GM23338 (cell line): ENCODE results near the gene DHX30. TPM values are rescaled to one million over a fixed set of nuclear protein-coding genes. Genes with fewer than 3 reads are reported as not detected.

ENCODE experiments used
- ATAC-seq: fragments of 200-7000 bp; cut with Tn5 transposase; 3 replicates; pipeline ENCODE4 v1.9.1; 2020
- DNase-seq: peaks from one replicate; pipeline ENCODE4 v3.0.0-alpha.2; 2015; ENCODE audit warnings: low spot score
- H2AFZ ChIP-seq: fragments of 200-600 bp; sonication (generic); 2 replicates; pipeline ENCODE4 v1.8.0; 2016; ENCODE audit warnings: antibody characterized with exemption, mild to moderate bottlenecking, moderate library complexity
- H3F3A ChIP-seq: fragments of 200-600 bp; sonication (generic); replicated peaks from 2 replicates; pipeline ENCODE4 v1.8.0; 2017; ENCODE audit warnings: antibody characterized with exemption, mixed run types, low read depth
- H3K27ac ChIP-seq: fragments of 200-600 bp; sonication (generic); 2 replicates; pipeline ENCODE4 v1.6.1; 2016; ENCODE audit warnings: low read depth
- H3K27me3 ChIP-seq: fragments of 200-600 bp; sonication (generic); 2 replicates; pipeline ENCODE4 v1.8.0; 2016; ENCODE audit warnings: mild to moderate bottlenecking, mixed run types, moderate library complexity; ENCODE audit not compliant: insufficient read depth
- H3K36me3 ChIP-seq: fragments of 200-600 bp; sonication (generic); 2 replicates; pipeline ENCODE4 v1.8.0; 2016; ENCODE audit warnings: mild to moderate bottlenecking; ENCODE audit not compliant: insufficient read depth
- H3K4me1 ChIP-seq: fragments of 200-600 bp; sonication (generic); 2 replicates; pipeline ENCODE4 v1.8.0; 2016; ENCODE audit warnings: mild to moderate bottlenecking, moderate library complexity; ENCODE audit not compliant: insufficient read depth
- H3K4me2 ChIP-seq: fragments of 200-600 bp; sonication (generic); 2 replicates; pipeline ENCODE4 v1.7.1; 2017; ENCODE audit warnings: mixed run types
- H3K4me3 ChIP-seq: fragments of 200-600 bp; sonication (generic); 2 replicates; pipeline ENCODE4 v1.6.1; 2016; ENCODE audit warnings: mixed run types
- H3K79me2 ChIP-seq: fragments of 200-600 bp; sonication (generic); replicated peaks from 2 replicates; pipeline ENCODE4 v1.8.0; 2017; ENCODE audit warnings: mild to moderate bottlenecking; ENCODE audit not compliant: insufficient read depth
- H3K9me2 ChIP-seq: fragments of 200-600 bp; sonication (generic); 2 replicates; pipeline ENCODE4 v1.8.0; 2017; ENCODE audit not compliant: insufficient read depth
- H4K20me1 ChIP-seq: fragments of 200-600 bp; sonication (generic); replicated peaks from 2 replicates; pipeline ENCODE4 v1.8.0; 2017; ENCODE audit warnings: mild to moderate bottlenecking; ENCODE audit not compliant: insufficient read depth
- H3K27ac Mint-ChIP-seq: 2 replicates; pipeline ENCODE4 v1.8.0; 2020; ENCODE audit warnings: inconsistent platforms, mild to moderate bottlenecking, moderate library complexity, mixed read lengths
- H3K27me3 Mint-ChIP-seq: 3 replicates; pipeline ENCODE4 v1.8.0; 2022; ENCODE audit warnings: low read depth, mild to moderate bottlenecking, moderate library complexity, mixed read lengths, inconsistent platforms; ENCODE audit not compliant: insufficient read depth, poor library complexity
- H3K36me3 Mint-ChIP-seq: 3 replicates; pipeline ENCODE4 v1.8.0; 2021; ENCODE audit warnings: low read depth, mild to moderate bottlenecking, inconsistent platforms, moderate library complexity, mixed read lengths
- H3K4me1 Mint-ChIP-seq: 3 replicates; pipeline ENCODE4 v1.8.0; 2020; ENCODE audit warnings: mild to moderate bottlenecking, inconsistent platforms, mixed read lengths
- H3K4me3 Mint-ChIP-seq: 3 replicates; pipeline ENCODE4 v1.8.0; 2021; ENCODE audit warnings: moderate library complexity, mild to moderate bottlenecking, inconsistent platforms, mixed read lengths
- H3K9me3 Mint-ChIP-seq: 3 replicates; pipeline ENCODE4 v1.8.0; 2020; ENCODE audit warnings: moderate library complexity, mild to moderate bottlenecking, inconsistent platforms, mixed read lengths
- CREB1 ChIP-seq: fragments of 250-450 bp; sonication (Bioruptor Pico); IDR thresholded peaks from 2 replicates; pipeline ENCODE4 v1.5.0; 2020; ENCODE audit warnings: low read depth, mild to moderate bottlenecking, moderate library complexity
- CTCF ChIP-seq, 2 experiments: fragments of 200-600 bp in 1 of 2; sonication (generic) in 1 of 2; conservative IDR thresholded peaks; 2 replicates each; pipeline versions ENCODE4 v1.5.1 to v1.6.1; 2016 to 2017; ENCODE audit warnings: antibody characterized with exemption in 2 of 2, low read depth in 2 of 2, mild to moderate bottlenecking in 2 of 2, moderate library complexity in 1 of 2
- ETS1 ChIP-seq: IDR thresholded peaks from 2 replicates; pipeline ENCODE4 v1.6.1; 2016; ENCODE audit warnings: antibody characterized with exemption
- EZH2 ChIP-seq: fragments of 200-600 bp; sonication (generic); IDR thresholded peaks from one replicate; pipeline ENCODE4 v1.8.0; 2017; ENCODE audit warnings: antibody characterized with exemption, mild to moderate bottlenecking, low read depth; ENCODE audit not compliant: unreplicated experiment
- EZH2phosphoT487 ChIP-seq: fragments of 200-600 bp; sonication (generic); IDR thresholded peaks from one replicate; pipeline ENCODE4 v1.8.1; 2018; ENCODE audit warnings: antibody characterized with exemption; ENCODE audit not compliant: unreplicated experiment
- JUNB ChIP-seq: IDR thresholded peaks from one replicate; pipeline ENCODE4 v1.6.1; 2016; ENCODE audit warnings: antibody characterized with exemption; ENCODE audit not compliant: unreplicated experiment
- NANOG ChIP-seq: IDR thresholded peaks from 2 replicates; pipeline ENCODE4 v1.6.1; 2016; ENCODE audit warnings: antibody characterized with exemption, borderline replicate concordance
- POLR2AphosphoS5 ChIP-seq: IDR thresholded peaks from 2 replicates; pipeline ENCODE4 v1.6.1; 2016; ENCODE audit warnings: antibody characterized with exemption, low read depth
- REST ChIP-seq: IDR thresholded peaks from one replicate; pipeline ENCODE4 v1.6.1; 2018; ENCODE audit warnings: antibody characterized with exemption; ENCODE audit not compliant: unreplicated experiment
- STAT1 ChIP-seq: IDR thresholded peaks from one replicate; pipeline ENCODE4 v1.6.1; 2016; ENCODE audit warnings: antibody characterized with exemption; ENCODE audit not compliant: unreplicated experiment
- ZNF114 ChIP-seq: fragments of 250-450 bp; sonication (Bioruptor Pico); IDR thresholded peaks from 2 replicates; pipeline ENCODE4 v1.5.0; 2020; ENCODE audit warnings: mild to moderate bottlenecking, moderate library complexity
- ZNF331 ChIP-seq: fragments of 250-450 bp; sonication (Bioruptor Pico); IDR thresholded peaks from 2 replicates; pipeline ENCODE4 v1.5.0; 2020; ENCODE audit warnings: low read depth, mild to moderate bottlenecking, moderate library complexity
- ZNF462 ChIP-seq: fragments of 250-450 bp; sonication (Bioruptor Pico); IDR thresholded peaks from 2 replicates; pipeline ENCODE4 v1.5.0; 2020; ENCODE audit warnings: mild to moderate bottlenecking, moderate library complexity
- polyA plus RNA-seq: library from polyadenylated mRNA; unstranded; fragments of >200 nt; fragmentation: Nextera tagmentation; extraction: Ambion mirVana; gene quantifications from 2 replicates; pipeline ENCODE4 v1.2.1, GENCODE V29; 2016
- total RNA-seq: library from RNA; depleted of rRNA; stranded (reverse); fragments of >200 nt; shearing (Covaris generic); gene quantifications from 2 replicates; pipeline ENCODE4 v1.2.3, GENCODE V29; 2014

Gene DHX30
- total and polyA plus RNA-seq, 2 experiments from 2014 or later, result 47.5 to 125 TPM

GRCh38 chr3:47857151-47857550 is 54.2 kb downstream of the DHX30 start:
- no peaks in the 10 kb centered on the region for H3K9me3 Mint-ChIP-seq
- H3K27ac Mint-ChIP-seq, result no peak overlapping the region
- ATAC-seq (no peak), DNase-seq (no peak)
- no peak overlapping the region for H2AFZ ChIP-seq
- no peak overlapping the region for H3K27ac ChIP-seq
- H3K4me3 ChIP-seq, result no peak overlapping the region
- no peaks in the 10 kb centered on the region for H3K79me2 ChIP-seq
- TF ChIP-seq POLR2AphosphoS5 (no peak), EZH2phosphoT487 (no peak), CTCF (conservative IDR thresholded peaks at IDR 0.05; ENCODE audit: low read depth in 2 of 2) (no peak), ETS1 (no peak), ZNF462 (CRISPR knock-in tag) (no peak), EZH2 (no peak), ZNF114 (CRISPR knock-in tag) (no peak), REST (no peak), NANOG (no peak), STAT1 (no peak), JUNB (no peak), ZNF331 (CRISPR knock-in tag) (no peak), CREB1 (CRISPR knock-in tag) (no peak)
- no peaks in the 10 kb centered on the region for H3K4me1 ChIP-seq
- no peaks in the 10 kb centered on the region for H3K27me3 ChIP-seq
- H4K20me1 ChIP-seq, result no peaks in the 10 kb centered on the region; the same call in 1 of the 2 replicates
- no peaks in the 10 kb centered on the region; the same call in 1 of the 2 replicates for H3K36me3 ChIP-seq
- no peaks in the 10 kb centered on the region for H3K9me2 ChIP-seq
- 0 out of 2 replicates have a peak, but pooled peaks cover 5% of the 10 kb centered on the region for H3F3A ChIP-seq
- no peak overlapping the region for H3K4me2 ChIP-seq
- H3K27me3 Mint-ChIP-seq, result peaks cover 27% of the 10 kb centered on the region
- H3K4me3 Mint-ChIP-seq, result no peak overlapping the region
- peaks cover 2% of the 10 kb centered on the region; the same call in 2 of the 3 replicates for H3K4me1 Mint-ChIP-seq
- peaks cover 48% of the 10 kb centered on the region for H3K36me3 Mint-ChIP-seq
